Epithelial cell of esophagus (primary cell): Measurements from ENCODE around the gene ATP1B3.
A peak's percentile ranks its signal among the peaks of the same experiment; 100 is the strongest.

Experiments used
- DNase-seq: peaks from one replicate; pipeline ENCODE4 v3.0.0; 2010; ENCODE audit warnings: low read depth
- H3K4me3 ChIP-seq: 2 replicates; pipeline ENCODE4 v1.5.1; 2011; ENCODE audit warnings: mild to moderate bottlenecking, low read length, control low read depth
- TF ChIP-seq, protein P1 (sequence below): IDR thresholded peaks from 2 replicates; pipeline ENCODE4 v1.5.1; 2011; ENCODE audit warnings: low read depth, mild to moderate bottlenecking, low read length, control low read depth, inconsistent platforms; ENCODE audit not compliant: insufficient read depth; ENCODE audit errors: missing control alignments

The ATP1B3 gene

DNA sequence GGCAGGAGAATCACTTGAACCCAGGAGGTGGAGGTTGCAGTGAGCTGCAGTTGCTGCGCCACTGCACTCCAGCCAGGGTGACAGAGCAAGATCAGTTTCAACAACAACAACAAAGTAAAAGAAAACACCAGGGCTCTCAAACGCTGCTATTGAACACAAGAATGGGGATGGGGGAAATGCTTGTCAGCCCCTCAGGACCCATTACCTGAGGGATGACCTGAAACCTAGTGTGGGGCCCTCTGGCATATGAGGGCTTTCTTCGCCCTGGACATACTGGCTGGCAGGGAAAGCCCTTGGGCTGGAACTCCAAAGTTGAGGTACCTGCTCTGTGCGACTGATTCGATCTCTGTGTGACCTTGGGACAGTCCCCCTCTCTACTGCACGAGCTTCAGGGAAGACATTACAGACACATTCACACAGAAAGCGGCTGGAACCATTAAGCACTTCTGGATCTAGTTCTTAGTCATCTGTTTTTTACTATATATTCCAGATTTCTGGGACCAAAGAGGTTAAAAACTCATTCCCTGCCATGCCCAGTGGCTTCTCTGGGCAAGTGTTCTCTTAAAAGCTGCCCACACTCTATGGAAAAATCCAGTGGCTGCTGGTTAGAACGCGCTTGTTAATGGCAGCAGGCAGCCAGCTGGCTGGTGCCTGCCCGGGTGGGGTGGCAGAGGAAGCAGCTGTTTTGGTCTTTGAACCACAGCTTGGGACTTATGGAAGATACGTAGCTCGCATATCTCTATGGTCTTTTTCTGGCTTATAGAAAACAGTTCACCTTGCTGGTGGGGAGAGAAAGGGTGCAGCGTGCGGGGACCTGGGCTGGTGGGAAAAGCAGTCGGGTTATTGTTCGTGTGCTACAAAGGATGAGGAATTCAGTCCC, 57.2 kb downstream of the ATP1B3 start:
- TF ChIP-seq, protein P1, sequence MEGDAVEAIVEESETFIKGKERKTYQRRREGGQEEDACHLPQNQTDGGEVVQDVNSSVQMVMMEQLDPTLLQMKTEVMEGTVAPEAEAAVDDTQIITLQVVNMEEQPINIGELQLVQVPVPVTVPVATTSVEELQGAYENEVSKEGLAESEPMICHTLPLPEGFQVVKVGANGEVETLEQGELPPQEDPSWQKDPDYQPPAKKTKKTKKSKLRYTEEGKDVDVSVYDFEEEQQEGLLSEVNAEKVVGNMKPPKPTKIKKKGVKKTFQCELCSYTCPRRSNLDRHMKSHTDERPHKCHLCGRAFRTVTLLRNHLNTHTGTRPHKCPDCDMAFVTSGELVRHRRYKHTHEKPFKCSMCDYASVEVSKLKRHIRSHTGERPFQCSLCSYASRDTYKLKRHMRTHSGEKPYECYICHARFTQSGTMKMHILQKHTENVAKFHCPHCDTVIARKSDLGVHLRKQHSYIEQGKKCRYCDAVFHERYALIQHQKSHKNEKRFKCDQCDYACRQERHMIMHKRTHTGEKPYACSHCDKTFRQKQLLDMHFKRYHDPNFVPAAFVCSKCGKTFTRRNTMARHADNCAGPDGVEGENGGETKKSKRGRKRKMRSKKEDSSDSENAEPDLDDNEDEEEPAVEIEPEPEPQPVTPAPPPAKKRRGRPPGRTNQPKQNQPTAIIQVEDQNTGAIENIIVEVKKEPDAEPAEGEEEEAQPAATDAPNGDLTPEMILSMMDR: no peak
- no peak overlapping the region for H3K4me3 ChIP-seq
- no peak for DNase-seq

DNA sequence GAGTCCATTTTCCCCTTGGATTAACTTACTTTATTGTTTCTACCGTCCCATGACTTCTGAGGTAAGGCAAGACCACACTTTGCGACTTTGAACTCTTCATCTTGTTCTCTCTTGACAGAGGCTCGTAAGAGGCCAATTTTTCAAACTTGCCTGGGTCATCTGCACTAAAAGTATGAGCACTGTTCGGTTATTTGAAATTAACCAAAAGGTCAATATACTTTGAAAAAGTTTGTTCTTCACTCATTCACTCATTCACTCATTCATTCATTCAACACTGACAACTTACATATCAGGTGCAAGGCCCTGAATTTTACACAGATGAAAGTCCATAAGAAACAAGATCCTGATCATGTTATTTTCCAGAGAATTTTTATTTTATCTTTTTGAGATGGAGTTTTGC, 57.9 kb downstream of the ATP1B3 start:
- no peak overlapping the region for H3K4me3 ChIP-seq
- no peak for DNase-seq
- TF ChIP-seq, protein P1: no peak

DNA sequence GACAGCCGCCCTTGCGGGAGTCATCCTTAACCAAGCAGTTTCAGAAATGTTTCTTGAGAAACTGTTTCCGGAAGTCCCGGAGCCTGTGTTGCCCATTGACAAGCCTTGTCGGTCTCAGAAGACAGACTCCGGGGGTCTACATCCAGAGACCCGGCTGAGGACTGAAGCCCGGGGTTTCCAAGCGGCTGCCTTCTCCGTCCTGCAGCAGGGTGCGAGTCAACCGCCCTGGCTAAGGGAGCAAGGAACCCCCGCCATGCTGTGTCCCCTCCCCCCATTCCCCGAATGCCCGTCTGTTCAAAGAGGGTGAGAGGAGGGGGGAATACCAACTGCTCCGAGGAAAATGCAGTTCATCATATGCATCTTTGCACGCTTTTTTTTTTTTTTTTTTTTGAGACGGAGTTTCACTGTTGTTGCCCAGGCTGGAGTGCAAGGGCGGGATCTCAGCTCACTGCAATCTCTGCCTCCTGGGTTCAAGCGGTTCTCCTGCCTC, 61.6 kb downstream of the ATP1B3 start:
- H3K4me3 ChIP-seq: no peak overlapping the region
- no peak for DNase-seq

DNA sequence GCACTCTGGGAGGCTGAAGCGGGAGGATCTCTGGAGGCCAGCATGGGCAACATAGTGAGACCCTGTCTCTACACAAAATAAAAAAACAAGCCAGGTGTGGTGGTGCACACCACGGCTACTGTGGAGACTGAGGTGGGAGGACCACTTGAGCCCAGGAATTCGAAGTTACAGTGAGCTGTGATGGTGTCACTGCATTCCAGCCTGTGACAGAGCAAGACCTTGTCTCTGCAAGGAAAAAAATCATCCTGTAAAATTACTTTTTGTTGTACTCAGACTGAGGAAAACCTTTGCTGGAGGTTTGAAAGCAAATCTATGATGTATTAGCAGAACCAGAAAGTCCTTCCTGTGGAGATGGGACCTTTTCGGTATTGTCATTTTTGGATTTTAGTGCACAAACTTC, 63.3 kb downstream of the ATP1B3 start:
- TF ChIP-seq, protein P1: no peak
- no peak overlapping the region for H3K4me3 ChIP-seq
- no peak for DNase-seq

More for the DNA sequence above, 61.6 kb downstream of the ATP1B3 start:
- TF ChIP-seq, protein P1: no peak

DNA sequence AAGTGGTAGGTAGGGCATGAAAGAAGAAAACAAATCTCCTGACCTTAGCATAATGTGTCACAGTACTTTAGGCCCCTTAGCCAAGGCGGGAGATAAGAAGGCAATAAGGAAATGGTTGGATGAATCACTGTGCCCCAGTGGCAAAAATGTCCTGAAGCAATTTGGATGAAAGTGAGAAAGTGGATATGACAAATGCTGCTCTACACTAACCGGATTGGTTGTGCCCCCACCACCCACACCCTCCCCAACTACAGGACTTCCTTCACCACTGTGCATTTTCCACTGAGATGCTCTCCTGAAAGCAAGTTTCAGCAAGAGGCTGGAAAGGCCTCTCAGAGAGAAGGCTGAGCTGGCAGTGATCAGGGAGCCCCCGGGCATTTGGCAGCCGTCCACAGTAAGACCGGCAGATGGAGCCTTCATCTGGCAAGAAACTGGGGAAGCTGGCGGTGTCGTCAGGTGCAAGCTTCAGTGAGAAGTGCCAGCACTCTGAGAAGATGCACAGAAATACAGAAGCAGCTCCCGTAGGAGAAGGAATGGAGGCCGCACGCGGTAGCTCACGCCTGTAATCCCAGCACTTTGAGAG, 63.8 kb downstream of the ATP1B3 start:
- TF ChIP-seq, protein P1: peak; percentile 10
- no peak overlapping the region for H3K4me3 ChIP-seq

DNA sequence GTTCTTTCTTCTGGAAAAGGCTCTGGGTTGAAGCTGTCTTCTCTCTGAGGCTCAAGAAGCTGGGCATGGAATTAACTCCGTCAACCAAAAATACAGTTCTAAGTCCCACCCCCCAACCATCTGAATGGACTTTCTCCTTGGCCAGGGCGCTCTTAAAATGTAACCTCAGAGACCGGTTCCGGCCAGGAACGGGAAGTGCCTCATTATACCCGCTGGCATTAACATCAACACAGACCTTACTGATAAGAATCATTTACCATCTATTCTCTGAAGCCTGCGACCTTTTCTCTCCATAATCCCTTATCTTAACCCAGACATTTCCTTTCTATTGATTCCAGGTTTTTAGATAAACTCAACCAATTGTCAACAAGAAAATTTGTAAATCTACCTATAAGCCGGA, 64.7 kb downstream of the ATP1B3 start:
- DNase-seq: no peak
- TF ChIP-seq, protein P1: no peak
- no peak overlapping the region for H3K4me3 ChIP-seq

More for the DNA sequence above, 63.8 kb downstream of the ATP1B3 start:
- DNase-seq: peak; percentile 99
